Sigmoid colon (tissue), 4 donors: ENCODE measurements around the gene CCL28.

Experiments used
- EP300 ChIP-seq, 4 donors: sonication (generic); formaldehyde crosslinking; IDR thresholded peaks; one replicate each; pipeline ENCODE4 v1.6.1; 2017; ENCODE audit warnings: antibody characterized with exemption in 4 of 4
- POLR2A ChIP-seq, 2 donors: fragments of 450-650 bp; IDR thresholded peaks; one replicate each; pipeline ENCODE4 v1.6.1; 2016; ENCODE audit warnings: antibody characterized with exemption in 2 of 2, mild to moderate bottlenecking in 2 of 2, moderate library complexity in 2 of 2
- TF ChIP-seq, protein P1 (sequence below), 4 experiments: fragments of 450-650 bp in 3 of 4; fragments of 200-600 bp in 1 of 4; IDR thresholded peaks; one replicate each; pipeline ENCODE4 v1.5.1; 2016 to 2019; ENCODE audit warnings: antibody characterized with exemption in 4 of 4, mild to moderate bottlenecking in 3 of 4, moderate library complexity in 2 of 4

DNA sequence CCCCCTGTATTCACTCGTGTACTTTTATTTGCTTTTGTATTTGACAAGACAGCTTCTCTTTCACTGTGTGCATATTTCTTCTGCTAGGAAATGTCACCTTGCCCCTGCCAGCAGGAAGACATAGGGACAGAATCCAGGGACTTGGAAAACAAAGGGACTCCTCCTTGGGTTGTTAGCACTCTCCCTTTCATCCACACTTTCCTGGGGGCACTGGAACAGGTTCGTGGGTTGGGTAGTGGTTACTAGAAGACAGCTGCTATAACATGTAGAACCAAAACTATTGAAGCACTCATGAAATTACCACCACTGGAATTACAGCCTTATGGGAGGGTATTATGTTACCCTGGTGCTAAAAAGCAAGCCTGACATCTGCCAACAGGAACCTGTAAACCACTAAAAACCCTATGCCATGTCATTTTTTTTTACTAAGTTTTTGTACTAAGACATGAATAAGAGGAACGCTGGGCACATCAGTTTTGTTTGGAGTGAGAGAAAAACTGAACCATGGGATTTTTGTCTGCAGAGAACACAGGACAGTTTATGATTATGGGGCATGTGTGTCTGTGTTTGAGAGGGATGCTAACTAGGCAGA is 4.7 kb upstream of the CCL28 start:
- TF ChIP-seq POLR2A (IDR thresholded peaks at IDR 0.05), result no peak
- TF ChIP-seq, protein P1, sequence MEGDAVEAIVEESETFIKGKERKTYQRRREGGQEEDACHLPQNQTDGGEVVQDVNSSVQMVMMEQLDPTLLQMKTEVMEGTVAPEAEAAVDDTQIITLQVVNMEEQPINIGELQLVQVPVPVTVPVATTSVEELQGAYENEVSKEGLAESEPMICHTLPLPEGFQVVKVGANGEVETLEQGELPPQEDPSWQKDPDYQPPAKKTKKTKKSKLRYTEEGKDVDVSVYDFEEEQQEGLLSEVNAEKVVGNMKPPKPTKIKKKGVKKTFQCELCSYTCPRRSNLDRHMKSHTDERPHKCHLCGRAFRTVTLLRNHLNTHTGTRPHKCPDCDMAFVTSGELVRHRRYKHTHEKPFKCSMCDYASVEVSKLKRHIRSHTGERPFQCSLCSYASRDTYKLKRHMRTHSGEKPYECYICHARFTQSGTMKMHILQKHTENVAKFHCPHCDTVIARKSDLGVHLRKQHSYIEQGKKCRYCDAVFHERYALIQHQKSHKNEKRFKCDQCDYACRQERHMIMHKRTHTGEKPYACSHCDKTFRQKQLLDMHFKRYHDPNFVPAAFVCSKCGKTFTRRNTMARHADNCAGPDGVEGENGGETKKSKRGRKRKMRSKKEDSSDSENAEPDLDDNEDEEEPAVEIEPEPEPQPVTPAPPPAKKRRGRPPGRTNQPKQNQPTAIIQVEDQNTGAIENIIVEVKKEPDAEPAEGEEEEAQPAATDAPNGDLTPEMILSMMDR (IDR thresholded peaks at IDR 0.05), result no peak
- no peak for TF ChIP-seq EP300 (IDR thresholded peaks at IDR 0.05)
